Esophagus squamous epithelium (tissue), 4 donors: ENCODE data around the gene TMEM213.

Experiments used
- POLR2A ChIP-seq, 4 donors: fragments of 450-650 bp; IDR thresholded peaks; one replicate each; pipeline ENCODE4 v1.6.1; 2017; ENCODE audit warnings: antibody characterized with exemption in 4 of 4, mild to moderate bottlenecking in 4 of 4, moderate library complexity in 3 of 4
- TF ChIP-seq, protein P1 (sequence below), 6 experiments: fragments of 450-650 bp in 4 of 6; fragments of 200-600 bp in 2 of 6; sonication (generic) in 2 of 6; IDR thresholded peaks; one replicate each; pipeline ENCODE4 v1.5.1; 2016 to 2019; ENCODE audit warnings: antibody characterized with exemption in 6 of 6, mild to moderate bottlenecking in 4 of 6, moderate library complexity in 4 of 6

DNA sequence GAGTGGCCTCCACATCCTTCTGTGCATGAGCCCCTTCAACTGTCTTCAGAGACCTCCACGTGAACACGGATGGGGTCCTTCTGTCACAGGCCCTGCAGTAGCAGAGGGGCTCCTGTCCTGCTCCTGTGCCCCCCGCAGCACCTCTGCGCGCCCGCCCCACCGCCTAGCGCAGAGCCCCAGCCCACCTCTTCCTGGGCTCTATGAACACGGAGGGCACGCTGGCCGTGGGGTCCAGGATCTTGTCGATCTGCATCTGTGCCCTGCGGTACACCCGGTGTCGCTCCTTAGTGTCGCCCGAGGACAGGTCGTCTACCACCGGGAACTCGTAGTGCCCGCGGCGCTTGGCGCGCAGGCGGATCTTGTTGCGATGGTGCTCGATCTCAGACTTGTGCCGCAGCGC, 71.6 kb downstream of the TMEM213 start:
- no peak for TF ChIP-seq POLR2A (IDR thresholded peaks at IDR 0.05)
- TF ChIP-seq, protein P1, sequence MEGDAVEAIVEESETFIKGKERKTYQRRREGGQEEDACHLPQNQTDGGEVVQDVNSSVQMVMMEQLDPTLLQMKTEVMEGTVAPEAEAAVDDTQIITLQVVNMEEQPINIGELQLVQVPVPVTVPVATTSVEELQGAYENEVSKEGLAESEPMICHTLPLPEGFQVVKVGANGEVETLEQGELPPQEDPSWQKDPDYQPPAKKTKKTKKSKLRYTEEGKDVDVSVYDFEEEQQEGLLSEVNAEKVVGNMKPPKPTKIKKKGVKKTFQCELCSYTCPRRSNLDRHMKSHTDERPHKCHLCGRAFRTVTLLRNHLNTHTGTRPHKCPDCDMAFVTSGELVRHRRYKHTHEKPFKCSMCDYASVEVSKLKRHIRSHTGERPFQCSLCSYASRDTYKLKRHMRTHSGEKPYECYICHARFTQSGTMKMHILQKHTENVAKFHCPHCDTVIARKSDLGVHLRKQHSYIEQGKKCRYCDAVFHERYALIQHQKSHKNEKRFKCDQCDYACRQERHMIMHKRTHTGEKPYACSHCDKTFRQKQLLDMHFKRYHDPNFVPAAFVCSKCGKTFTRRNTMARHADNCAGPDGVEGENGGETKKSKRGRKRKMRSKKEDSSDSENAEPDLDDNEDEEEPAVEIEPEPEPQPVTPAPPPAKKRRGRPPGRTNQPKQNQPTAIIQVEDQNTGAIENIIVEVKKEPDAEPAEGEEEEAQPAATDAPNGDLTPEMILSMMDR (IDR thresholded peaks at IDR 0.05) = no peak
